Measurements from ENCODE around the gene PATJ.
"Not testable (repeated sequence)": the region's sequence is repeated elsewhere in the genome, so short reads cannot be mapped to it uniquely, and the experiment has no call there.

PATJ gene

DNA sequence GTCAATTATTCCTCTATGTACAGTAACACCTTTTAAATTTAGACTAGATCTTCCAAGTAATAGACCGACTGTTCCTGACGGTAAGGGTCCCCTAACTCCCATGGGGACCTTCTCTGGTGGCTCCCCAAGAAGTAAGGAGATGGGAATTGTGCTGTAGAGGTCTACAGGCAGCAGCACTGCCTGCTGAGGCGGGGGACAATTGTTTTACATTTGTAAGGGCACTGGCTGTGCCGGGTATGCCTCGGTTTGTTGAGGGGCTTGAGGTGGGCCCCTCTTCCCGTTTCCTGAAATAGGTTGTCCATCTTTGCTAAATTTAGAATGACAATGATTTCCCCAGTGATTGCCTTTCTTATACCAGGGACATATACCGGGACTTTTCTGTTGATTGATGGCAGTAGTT, 439.3 kb downstream of the PATJ start:
- no peak for DNase-seq

DNA sequence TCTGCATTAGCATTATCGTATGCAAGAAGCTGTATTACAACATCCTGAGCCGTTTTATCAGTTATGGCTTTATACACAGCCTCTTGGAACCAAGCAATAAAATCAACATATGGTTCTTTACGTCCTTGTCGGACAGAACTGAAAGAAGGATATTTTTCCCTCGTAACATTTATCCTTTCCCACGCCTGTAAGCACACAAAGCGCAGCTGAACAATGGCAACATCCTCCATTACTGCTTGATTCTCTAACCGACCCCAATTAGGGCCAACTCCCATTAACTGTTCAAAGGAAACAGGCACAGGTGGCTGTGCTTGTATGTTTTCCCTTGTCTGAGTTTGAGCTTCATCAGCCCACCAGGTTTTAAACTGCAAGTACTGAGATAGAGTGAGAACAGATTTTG, 439.9 kb downstream of the PATJ start:
- DNase-seq = not testable (repeated sequence)

DNA sequence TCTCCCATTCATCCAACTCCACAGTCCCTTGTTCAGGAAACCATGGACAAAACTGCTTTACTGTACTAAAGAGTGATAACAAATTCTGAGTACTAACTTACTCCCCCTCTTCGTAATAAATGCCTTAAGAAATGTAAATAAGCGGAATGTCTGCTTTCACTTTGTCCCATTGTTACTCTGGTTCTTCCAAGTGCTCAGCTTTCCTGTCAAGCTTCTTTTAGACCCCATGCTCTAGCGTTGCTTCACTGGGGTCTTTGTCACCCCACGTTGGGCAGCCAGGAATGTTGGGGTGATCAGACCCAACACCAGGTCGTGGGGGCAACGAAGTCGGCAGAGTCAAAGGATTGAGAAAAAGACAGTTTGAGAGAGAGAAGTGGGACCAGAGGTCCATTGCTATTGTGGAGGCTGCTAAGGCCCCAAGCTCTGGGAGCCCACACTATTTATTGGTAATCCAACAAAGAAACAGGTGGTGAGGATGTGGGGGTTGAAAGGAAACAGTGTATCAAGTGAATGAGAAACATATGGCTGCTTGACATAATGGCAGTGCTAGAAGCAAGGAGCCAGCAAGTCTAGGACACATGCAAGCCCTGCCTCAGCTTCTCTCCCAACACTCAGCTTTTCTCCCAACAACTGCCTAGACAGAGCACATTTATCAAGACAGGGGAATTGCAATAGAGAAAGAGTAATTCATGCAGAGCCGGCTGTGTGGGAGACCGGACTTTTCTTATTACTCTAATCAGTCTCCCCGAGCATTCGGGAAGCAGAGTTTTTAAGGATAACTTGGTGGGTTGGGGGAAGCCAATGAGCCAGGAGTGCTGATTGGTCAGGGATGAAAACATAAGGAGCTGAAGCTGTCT, 441.1 kb downstream of the PATJ start:
- peak; percentile 78 for DNase-seq

DNA sequence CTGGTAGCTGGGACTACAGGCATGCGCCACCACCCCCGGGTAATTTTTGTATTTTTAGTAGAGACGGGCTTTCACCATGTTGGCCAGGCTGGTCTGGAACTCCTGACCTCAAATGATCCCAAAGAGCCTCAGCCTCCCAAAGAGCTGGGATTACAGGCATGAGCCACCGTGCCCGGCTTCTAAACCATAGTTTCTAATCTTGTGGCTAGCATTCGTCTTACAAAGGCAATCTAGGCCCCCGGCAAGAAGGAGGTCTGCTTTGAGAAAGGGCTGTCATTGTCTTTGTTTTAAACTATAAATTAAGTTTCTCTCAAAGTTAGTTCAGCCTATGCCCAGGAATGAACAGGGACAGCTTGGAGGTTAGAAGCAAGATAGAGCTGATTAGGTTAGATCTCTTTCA, 442.1 kb downstream of the PATJ start:
- DNase-seq = no peak

DNA sequence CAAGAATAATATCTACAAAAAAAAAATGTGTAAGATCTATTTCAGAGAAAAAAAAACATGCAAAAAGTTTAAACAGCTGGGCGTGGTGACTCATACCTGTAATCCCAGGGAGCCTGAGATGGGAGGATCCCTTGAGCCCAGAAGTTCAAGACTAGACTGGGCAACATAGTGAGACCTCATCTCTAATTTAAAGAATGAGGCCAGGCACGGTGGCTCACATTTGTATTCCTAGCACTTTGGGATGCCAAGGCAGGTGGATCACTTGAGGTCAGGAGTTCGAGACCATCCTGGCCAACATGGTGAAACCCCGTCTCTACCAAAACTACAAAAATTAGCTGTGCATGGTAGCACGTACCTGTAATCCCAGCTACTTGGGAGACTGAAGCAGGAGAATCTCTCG, 443.0 kb downstream of the PATJ start:
- DNase-seq = not testable (repeated sequence)

DNA sequence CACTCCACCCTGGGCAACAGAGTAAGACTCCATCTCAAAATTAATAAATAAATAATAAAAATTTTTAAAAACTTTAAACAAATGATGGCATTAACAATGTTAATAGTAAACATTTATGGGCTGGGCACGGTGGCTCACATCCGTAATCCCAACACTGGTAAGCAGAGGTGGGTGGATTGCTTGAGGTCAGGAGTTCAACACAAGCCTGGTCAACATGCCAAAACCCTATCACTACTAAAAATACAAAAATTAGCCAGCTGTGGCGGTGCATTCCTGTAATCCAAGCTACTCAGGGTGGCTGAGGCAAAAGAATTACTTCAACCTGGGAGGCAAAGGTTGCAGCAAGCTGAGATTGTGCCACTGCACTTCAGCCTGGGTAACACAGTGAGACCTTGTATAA, 443.4 kb downstream of the PATJ start:
- DNase-seq = no peak

DNA sequence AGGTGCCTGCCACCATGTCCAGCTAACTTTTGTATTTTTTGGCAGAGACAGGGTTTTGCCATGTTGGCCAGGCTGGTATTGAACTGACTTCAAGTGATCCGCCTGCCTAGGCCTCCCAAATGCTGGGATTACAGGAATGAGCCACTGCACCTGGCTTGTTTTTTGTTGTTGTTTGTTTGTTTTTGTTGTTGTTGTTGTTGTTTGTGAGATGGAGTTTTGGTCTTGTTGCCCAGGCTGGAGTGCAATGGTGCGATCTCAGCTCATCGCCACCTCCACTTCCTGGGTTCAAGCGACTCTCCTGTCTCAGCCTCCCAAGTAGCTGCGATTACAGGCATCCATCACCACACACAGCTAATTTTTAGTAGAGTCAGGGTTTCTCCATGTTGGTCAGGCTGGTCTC, 445.3 kb downstream of the PATJ start:
- no peak for DNase-seq

DNA sequence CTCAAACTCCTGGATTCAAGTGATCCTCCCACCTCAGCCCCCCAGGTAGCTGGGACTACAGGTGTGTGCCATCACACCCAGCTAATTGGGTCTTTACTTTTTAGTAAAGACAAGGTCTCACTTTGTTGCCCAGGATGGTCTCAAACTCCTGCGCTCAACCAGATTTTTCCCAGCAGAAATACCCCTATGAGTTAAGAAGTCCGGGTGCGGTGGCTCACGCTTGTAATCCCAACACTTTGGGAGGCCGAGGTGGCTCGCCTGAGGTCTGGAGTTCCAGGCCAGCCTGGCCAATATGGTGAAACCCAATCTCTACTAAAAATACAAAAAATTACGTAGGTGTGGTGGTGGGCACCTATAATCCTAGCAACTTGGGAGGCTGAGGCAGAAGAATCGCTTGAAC, 445.8 kb downstream of the PATJ start:
- DNase-seq = no peak

DNA sequence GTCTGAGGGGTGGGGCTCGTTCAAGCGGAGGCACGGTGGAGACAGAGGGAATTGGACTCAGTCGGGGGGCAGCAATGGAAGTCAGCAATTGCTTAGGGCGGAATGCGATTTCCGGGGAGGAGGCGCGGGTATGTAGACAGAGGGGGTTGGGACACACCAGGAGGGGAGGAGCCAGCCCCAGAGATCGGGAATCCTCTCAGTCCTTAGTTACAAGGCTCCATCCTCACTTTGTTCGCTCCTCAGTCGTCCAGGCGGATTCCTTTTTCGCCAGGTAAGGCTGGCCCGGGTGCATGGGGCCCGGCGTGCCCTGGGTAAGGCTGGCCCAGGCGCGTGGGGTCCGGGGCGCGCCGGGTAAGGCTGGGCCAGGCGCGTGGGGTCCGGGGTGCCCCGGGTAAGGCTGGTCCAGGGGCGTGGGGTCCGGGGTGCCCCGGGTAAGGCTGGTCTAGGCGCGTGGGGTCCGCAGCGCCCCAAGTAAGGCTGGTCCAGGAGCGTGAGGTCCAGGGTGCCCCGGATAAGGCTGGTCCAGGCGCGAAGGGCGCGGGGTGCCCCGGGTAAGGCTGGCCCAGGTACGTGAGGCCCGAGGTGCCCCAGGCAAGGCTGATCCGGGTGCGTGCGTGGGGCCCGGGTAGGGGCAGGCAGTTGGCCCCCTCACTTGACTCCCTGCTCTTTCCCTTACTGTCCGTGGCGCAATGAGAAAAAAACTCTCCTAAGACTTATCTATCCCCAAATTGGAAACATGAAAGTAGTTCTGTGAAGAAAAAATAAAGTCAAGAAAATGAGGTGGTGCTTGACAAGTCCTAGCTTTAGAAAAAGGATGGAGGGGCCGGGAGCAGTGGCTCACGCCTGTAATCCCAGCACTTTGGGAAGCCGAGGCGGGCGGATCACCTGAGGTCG, 452.6 kb downstream of the PATJ start, which contains the start of gene L1TD1:
Gene L1TD1, plus strand, starts transcription at position 199 of the 894 bp plus-strand sequence. CDS start 11,780 bp downstream, outside the sequence.
- no peak for DNase-seq

DNA sequence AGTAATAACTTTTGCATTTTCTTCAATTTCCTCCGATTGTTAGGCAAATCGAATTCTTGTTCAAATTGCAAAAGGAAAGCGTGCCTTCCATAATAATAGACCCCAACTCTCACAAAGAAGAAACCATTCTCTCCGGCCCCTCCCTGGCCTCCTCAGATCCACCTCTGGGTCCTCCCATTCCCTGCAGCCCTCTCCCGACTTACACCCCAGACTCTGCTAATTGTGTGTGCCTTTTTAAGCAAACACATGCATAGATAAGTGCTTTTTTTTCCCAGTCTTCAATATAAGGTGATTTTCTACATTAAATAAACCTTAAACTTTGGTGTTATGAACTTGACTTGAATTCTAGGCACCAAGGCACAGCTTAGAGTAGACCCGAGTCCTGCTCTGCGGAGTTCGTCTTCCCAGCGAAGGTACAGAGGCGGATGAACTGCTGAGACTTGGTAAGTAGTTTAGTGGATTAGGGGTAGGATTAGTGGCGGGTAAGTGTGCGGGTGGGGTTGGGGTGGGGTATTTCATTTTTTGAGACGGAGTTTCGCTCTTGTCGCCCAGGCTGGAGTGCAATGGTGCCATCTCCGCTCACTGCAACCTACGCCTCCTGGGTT, 453.9 kb downstream of the PATJ start:
- DNase-seq = no peak

DNA sequence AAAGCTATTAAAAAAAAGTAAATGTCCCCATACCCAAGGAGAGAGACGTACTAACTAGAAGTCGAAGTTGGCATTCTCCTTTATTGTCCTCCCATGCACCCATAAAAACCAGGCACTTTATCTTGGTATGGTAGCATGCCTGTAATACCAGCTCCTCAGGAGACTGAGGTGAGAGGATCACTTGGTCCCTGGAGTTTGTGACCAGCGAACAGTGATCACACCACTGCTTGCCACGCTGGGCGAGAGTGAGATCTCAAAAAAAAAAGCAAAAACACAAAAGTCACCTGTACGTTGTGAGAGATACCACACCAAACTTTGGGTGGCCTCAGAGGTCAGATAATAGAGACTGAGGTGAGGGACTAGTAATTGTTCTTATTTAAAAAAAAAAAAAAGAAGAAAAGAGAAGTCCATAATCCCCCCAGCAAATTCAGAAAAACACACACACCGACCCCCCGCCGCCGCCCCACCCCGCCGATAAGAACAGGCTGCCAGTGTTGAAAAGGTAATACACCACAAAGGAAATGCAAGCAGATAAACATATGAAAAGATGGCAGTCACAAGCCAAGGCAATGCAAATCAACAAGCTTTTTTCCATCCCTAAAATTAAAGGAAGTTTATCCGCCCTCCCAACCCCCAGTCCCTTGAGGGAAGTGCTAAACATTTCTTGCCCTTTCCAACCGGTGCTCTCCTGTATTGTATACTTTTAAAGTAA, 455.9 kb downstream of the PATJ start:
- DNase-seq = no peak

DNA sequence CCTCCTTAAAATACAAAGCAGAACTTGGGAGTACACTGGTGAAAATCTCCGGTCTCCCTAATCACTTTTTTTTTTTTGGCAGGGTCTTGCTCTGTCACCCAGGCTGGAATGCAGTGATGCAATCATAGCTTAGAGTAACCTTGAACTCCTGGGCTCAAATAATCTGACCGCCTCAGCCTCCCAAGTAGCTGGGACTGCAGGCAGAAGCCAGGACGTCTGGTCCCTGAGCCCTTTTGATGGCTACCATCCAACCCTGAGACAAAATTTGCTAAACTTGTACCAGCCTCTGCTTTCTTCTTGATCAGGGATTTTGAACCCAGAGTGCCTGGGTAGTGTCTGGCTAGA, 456.5 kb downstream of the PATJ start:
- no peak for DNase-seq

DNA sequence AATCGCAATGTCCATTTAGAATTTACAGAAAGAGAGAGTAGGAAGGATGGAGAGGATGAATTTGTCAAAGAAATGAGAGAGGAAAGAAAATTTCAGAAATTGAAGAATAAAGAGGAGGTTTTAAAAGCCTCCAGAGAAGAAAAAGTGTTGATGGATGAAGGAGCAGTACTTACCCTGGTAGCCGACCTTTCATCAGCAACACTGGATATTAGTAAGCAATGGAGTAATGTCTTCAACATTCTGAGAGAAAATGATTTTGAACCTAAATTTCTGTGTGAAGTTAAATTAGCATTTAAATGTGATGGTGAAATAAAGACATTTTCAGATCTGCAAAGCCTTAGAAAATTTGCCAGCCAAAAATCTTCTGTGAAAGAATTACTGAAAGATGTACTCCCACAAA, 464.9 kb downstream of the PATJ start:
- DNase-seq = no peak

DNA sequence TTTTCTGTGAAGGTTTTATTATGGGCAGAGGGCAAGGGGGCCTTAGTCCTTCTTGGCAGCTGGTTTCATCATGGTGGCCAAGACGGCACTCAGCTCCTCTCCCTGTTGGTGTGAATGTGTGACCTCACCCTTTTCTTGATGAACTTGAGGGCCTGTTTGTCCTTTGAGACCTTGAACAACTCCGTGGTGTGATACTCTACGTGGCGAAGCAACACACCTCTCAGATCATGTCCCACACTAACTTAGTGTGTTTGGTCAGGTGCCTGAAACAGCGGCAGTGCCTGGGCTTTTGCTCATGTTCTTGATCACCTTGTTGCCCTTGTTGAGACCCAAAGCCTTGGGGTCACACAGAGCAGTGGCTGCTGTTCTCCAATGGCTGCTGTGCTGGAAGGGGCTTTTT, 465.8 kb downstream of the PATJ start:
- no peak for DNase-seq

DNA sequence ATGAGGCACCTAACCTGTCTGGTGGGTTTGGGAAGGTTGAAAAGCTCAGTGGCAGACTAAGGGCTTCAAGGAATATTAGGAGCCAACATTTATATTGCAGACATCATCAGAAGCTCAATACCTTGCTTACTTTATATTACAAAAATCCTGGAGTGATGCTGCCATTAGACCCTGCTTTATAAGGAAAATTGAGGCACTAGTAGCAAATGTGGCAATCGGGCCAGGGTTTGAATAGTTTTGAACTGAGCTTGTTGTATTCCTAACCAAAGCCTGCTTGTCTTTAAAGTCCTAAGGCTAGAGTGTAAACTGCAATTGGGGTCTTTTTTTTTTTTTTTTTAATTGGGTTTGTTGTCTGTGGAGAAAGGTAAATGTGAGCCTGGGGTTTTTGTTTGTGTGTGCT, 466.7 kb downstream of the PATJ start:
- no peak for DNase-seq

DNA sequence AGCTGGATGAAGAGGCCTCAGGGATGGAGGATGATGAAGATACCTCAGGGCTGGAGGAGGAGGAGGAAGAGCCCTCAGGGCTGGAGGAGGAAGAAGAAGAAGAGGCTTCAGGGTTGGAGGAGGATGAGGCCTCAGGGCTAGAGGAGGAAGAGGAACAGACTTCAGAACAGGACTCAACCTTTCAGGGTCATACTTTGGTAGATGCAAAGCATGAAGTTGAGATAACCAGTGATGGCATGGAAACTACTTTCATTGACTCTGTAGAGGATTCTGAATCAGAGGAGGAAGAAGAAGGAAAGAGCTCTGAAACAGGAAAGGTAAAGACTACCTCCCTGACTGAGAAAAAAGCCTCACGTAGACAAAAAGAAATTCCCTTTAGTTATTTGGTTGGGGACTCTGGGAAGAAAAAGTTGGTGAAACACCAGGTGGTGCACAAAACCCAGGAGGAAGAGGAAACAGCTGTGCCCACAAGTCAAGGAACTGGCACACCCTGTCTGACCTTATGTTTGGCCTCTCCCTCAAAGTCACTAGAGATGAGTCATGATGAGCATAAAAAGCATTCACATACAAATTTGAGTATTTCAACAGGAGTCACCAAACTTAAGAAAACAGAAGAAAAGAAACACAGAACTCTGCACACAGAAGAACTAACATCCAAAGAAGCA, 467.8 kb downstream of the PATJ start:
- no peak for DNase-seq

DNA sequence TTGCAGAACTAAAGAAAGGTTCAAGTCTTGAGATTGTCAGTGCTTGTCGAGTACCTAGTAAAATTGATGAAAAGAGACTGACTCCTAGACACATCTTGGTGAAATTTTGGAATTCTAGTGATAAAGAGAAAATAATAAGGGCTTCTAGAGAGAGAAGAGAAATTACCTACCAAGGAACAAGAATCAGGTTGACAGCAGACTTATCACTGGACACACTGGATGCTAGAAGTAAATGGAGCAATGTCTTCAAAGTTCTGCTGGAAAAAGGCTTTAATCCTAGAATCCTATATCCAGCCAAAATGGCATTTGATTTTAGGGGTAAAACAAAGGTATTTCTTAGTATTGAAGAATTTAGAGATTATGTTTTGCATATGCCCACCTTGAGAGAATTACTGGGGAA, 468.7 kb downstream of the PATJ start:
- no peak for DNase-seq

DNA sequence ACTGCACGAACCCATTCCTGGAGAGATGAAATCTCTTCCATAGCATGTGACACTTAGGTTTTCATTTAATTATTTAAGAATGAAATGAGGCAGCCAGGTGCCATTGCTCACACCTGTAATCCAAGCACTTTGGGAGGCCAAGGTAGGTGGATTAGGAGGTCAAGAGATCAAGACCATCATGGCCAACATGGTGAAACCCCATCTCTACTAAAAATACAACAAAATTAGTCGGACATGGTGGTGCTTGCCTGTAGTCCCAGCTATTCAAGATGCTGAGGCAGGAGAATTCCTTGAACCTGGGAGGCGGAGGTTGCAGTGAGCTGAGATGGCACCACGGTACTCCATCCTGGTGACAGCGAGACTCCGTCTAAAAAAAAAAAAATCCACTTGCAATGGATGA, 470.1 kb downstream of the PATJ start:
- no peak for DNase-seq

DNA sequence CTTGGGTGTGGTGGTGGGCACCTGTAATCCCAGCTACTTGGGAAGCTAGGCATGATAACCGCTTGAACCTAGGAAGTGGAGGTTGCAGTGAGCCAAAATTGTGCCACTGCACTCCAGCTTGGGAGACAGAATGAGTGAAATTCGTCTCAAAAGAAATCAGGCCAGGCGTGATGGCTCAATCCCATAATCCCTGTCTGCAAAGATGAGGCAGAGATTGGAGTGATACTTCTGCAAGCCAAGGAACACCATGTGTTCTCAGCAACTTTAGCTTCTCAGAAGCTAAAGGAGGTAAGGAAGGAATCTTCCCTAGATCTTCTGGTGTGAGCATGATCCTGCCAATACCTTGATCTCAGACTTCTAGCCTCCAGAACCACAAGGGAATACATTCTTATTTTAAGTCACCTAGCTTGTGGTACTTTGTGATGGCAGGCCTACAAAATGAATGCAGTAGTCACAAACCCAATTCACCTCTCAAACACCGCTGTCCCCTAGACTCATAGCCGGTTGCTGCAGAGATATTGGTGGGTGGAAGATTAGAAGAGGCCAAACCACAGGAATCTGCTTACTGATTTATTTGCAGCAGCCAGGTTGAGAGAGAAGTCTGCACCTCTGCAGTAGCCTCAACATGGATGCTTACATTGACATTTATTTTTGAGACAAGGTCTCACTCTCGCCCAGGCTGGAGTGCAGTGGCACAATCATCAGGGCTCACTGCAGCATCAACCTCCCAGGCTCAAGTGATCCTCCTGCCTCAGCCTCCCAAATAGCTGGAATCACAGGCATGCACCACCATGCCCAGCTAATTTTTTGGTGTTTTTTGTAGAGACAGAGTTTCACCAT, 471.0 kb downstream of the PATJ start:
- DNase-seq = no peak

DNA sequence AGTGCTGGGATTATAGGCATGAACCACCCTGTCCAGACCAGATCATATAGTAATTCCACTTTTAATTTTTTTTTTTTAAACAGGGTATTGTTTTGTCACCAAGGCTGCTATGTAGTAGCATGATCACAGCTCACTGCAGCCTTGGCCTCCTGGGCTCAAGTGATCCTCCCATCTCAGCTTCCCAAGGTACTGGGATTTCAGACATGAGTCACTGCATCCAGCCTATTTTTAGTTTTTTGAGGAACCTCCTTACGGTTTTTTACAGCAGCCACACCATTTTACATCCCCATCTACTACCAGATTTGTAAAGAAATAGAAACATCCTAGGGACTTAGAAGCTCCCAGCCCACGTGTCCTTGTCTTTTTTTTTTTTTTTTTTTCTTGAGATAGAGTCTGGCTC, 476.3 kb downstream of the PATJ start:
- no peak for DNase-seq

DNA sequence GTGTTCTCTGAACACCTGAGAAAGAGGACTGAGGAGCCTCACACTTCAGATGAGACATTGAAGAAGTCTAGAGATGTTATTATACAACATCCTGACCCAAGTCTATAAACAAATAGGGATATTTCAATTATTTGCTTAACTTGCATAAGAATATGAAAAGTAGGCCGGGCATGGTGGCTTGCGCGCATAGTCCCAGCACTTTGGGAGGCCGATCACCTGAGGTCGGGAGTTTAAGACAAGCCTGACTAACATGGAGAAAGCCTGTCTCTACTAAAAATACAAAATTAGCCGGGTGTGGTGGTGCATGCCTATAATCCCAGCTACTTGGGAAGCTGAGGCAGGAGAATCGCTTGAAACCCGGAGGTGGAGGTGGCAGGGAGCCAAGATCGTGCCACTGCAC, 478.2 kb downstream of the PATJ start:
- not testable (repeated sequence) for DNase-seq

DNA sequence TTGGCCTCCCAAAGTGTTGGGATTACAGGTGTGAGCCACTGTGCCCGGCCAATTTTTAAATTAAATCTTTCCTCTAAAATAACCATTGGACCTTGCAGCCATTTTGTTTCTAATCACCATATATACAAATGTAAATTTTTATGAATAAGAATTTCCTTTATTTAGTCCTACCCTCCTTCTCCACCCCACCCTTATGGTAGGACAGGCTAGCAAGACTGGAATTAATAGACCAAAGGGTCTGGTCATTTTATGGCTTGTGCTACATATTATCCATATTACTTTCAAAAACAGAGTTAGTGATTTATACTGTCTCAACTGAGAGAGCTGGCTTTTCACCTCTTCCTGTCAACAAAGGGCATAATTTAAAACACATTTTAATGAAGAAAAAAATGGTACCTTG, 478.9 kb downstream of the PATJ start:
- no peak for DNase-seq
